HEK293 (cell line): Measurements from ENCODE around the gene CDK8.

Source experiments
- ZFP37 ChIP-seq: fragments of 450-650 bp; formaldehyde crosslinking; IDR thresholded peaks from 2 replicates; pipeline ENCODE4 v1.5.1; 2016; ENCODE audit warnings: missing biosample characterization, missing genetic modification characterization
- ZNF184 ChIP-seq: fragments of 450-650 bp; IDR thresholded peaks from 2 replicates; pipeline ENCODE4 v1.5.1; 2018; ENCODE audit warnings: missing biosample characterization, mild to moderate bottlenecking, missing genetic modification characterization
- ZNF518A ChIP-seq: fragments of 450-650 bp; formaldehyde crosslinking; conservative IDR thresholded peaks from 2 replicates; pipeline ENCODE4 v1.5.1; 2016; ENCODE audit warnings: low read depth, missing biosample characterization, missing genetic modification characterization
- TF ChIP-seq, protein P1 (sequence below): fragments of 450-650 bp; formaldehyde crosslinking; IDR thresholded peaks from 2 replicates; pipeline ENCODE4 v1.5.1; 2016; ENCODE audit warnings: missing biosample characterization, missing genetic modification characterization, low read depth

DNA sequence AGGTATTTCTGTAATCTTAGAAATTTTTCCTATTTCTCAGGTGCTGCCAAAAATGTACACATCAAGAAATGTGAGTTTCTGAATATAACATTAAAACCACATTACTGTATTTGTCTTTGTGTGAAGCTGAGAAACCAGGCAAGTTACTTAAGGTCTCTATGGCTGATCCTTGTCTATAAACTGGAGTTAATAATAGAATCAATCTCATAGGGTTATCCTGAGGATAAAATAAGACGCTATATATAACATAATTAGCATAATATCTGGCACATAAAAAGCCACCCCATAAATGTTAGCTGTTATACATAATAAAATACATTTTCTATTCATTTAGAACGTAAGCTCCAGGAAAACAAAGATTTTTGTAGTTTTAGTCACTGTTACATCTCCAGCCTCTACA lies 37.9 kb upstream of the CDK8 start:
- TF ChIP-seq ZFP37 (tag by site-specific recombination) (no peak), ZNF518A (tag by site-specific recombination) (no peak), ZNF184 (tag by site-specific recombination) (no peak)
- TF ChIP-seq, protein P1, sequence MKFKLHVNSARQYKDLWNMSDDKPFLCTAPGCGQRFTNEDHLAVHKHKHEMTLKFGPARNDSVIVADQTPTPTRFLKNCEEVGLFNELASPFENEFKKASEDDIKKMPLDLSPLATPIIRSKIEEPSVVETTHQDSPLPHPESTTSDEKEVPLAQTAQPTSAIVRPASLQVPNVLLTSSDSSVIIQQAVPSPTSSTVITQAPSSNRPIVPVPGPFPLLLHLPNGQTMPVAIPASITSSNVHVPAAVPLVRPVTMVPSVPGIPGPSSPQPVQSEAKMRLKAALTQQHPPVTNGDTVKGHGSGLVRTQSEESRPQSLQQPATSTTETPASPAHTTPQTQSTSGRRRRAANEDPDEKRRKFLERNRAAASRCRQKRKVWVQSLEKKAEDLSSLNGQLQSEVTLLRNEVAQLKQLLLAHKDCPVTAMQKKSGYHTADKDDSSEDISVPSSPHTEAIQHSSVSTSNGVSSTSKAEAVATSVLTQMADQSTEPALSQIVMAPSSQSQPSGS (tag by site-specific recombination) = no peak
